A549 (cell line): ENCODE results near the gene OR52J3. TPM values are rescaled to one million over a fixed set of nuclear protein-coding genes. Genes with fewer than 3 reads are reported as not detected.

ENCODE experiments used
- ATAC-seq, 2 experiments: fragments of 200-7000 bp in 1 of 2; fragments of >200 bp in 1 of 2; cut with Nextera tagmentation in 1 of 2; cut with Tn5 transposase in 1 of 2; 3 replicates each; pipeline versions ENCODE4 v1.8.0 to v1.9.1; 2018 to 2020; ENCODE audit warnings: mild to moderate bottlenecking in 1 of 2, moderate library complexity in 1 of 2
- CTCF ChIA-PET: fragments of 300-600 bp; sonication (Branson Sonifier 250); formaldehyde crosslinking; extraction: SDS; loops from one replicate; lab custom pipeline; 2021; ENCODE audit warnings: antibody characterized with exemption, inconsistent platforms; lab: Yijun Ruan, JAX
- POLR2A ChIA-PET: fragments of 350-600 bp; formaldehyde crosslinking; extraction: SDS; loops from one replicate; lab custom pipeline; 2021; ENCODE audit warnings: antibody characterized with exemption, inconsistent platforms; lab: Yijun Ruan, JAX
- DNase-seq, 2 experiments: peaks; one replicate each; pipeline versions ENCODE4 v3.0.0 to v3.0.0-alpha.2; 2011 to 2016; ENCODE audit warnings: low read depth in 1 of 2, low spot score in 1 of 2
- FAIRE-seq: peaks from 2 replicates; lab custom pipeline; 2011; peaks lifted over from hg19 to GRCh38; lab: Jason Lieb, UNC
- H3K27ac ChIP-seq, 2 experiments: fragments of >200 bp; sonication (Bioruptor Twin); formaldehyde crosslinking; 3 replicates each; pipeline ENCODE4 v1.5.1; 2016 to 2017
- H3K4me1 ChIP-seq: fragments of >200 bp; sonication (Bioruptor Twin); formaldehyde crosslinking; 3 replicates; pipeline ENCODE4 v1.6.1; 2016
- H3K4me2 ChIP-seq: fragments of >200 bp; sonication (Bioruptor Twin); formaldehyde crosslinking; 3 replicates; pipeline ENCODE4 v1.6.1; 2016
- H3K4me3 ChIP-seq: fragments of >200 bp; sonication (Bioruptor Twin); formaldehyde crosslinking; 3 replicates; pipeline ENCODE4 v1.5.1; 2016
- H3K9me3 ChIP-seq: fragments of >200 bp; sonication (Bioruptor Twin); formaldehyde crosslinking; 3 replicates; pipeline ENCODE4 v1.6.1; 2016
- HES2 ChIP-seq: fragments of >200 bp; sonication (Bioruptor Twin); formaldehyde crosslinking; IDR thresholded peaks from 2 replicates; pipeline ENCODE4 v1.6.1; 2016
- MAFK ChIP-seq: fragments of 450-650 bp; IDR thresholded peaks from 2 replicates; pipeline ENCODE4 v1.6.1; 2014; ENCODE audit not compliant: partially characterized antibody
- MAZ ChIP-seq: fragments of 150-350 bp; IDR thresholded peaks from 2 replicates; pipeline ENCODE4 v1.6.1; 2014; ENCODE audit warnings: antibody characterized with exemption, low read depth, low read length, borderline replicate concordance
- PHF8 ChIP-seq: fragments of 200-600 bp; sonication (generic); IDR thresholded peaks from 2 replicates; pipeline ENCODE4 v1.6.1; 2016; ENCODE audit warnings: low read depth, mild to moderate bottlenecking, antibody characterized with exemption, moderate library complexity, borderline replicate concordance
- RAD21 ChIP-seq, 2 experiments: fragments of >200 bp in 1 of 2; sonication (Bioruptor Twin) in 1 of 2; formaldehyde crosslinking in 1 of 2; IDR thresholded peaks in 1 of 2; conservative IDR thresholded peaks in 1 of 2; 2 replicates in 1 of 2; 3 replicates in 1 of 2; pipeline ENCODE4 v1.6.1; 2012 to 2018; ENCODE audit warnings: inconsistent platforms in 1 of 2
- RARB ChIP-seq: fragments of 250-450 bp; sonication (Bioruptor Pico); IDR thresholded peaks from 2 replicates; pipeline ENCODE4 v1.8.0; 2021; ENCODE audit warnings: mild to moderate bottlenecking, moderate library complexity
- WGBS: methylation state at CpG from one replicate; pipeline ENCODE4 v1.1.6; 2017; ENCODE audit errors: missing lambda C conversion rate; 5-methylcytosine and 5-hydroxymethylcytosine counted together
- polyA plus RNA-seq, 4 experiments: library from polyadenylated mRNA; depleted of rRNA in 3 of 4; stranded (reverse); fragments of >200 nt; fragmentation: RNase III in 1 of 4; extraction: RNeasy Plus Mini Kit Qiagen cat#74134 plus additional on column Dnase treatment in 1 of 4; gene quantifications; 2 replicates in 3 of 4; 3 replicates in 1 of 4; pipeline ENCODE4 v1.2.3, GENCODE V29; 2011 to 2017
- TF ChIP-seq, protein P1 (sequence below): IDR thresholded peaks from 2 replicates; pipeline ENCODE4 v1.6.1; 2012
- TF ChIP-seq, protein P2 (sequence below): fragments of 250-450 bp; sonication (Bioruptor Pico); IDR thresholded peaks from 2 replicates; pipeline ENCODE4 v1.5.0; 2021; ENCODE audit warnings: mild to moderate bottlenecking, moderate library complexity, borderline replicate concordance

The OR52J3 gene
- polyA plus RNA-seq, 2 of the 4 experiments (the other 2 are of a cell fraction): not detected

DNA sequence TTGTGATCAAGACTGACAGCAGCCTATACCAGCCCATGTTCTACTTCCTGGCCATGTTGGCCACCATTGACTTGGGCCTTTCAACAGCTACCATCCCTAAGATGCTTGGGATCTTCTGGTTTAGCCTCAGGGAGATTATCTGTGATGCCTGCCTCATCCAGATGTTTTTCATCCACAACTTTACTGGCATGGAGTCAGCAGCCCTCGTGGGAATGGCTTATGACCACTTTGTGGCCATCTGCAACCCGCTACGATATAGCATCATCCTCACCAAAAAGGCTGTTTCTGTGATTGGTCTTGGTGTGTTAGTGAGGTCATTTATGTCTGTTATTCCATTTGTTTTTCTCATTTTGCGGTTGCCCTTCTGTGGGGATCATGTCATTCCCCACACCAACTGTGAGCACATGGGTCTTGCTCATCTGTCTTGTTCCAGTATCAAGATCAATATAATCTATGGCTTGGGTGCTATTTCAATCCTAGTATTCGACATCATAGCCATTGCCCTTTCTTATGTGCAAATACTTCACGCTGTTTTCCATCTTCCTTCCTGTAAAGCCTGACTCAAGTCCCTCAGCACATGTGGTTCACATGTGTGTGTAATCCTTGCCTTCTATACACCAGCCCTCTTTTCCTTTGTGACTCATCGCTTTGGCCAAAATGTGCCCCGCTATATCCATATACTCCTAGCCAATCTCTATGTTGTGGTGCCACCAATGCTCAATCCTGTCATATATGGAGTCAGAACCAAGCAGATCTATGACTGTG is 46.7 kb downstream of the OR52J3 start:
- Histone ChIP-seq H3K9me3 (no peaks in the 10 kb centered on the region), H3K4me3 (no peak overlapping the region), H3K4me2 (no peak overlapping the region), H3K4me1 (no peaks in the 10 kb centered on the region), H3K27ac (no peak overlapping the region)
- CTCF ChIA-PET: no interaction called here
- 12% methylated on average over 8 of the region's 8 CpGs for WGBS
- POLR2A ChIA-PET: no interaction called here
- DNase-seq: no peak
- no peak for FAIRE-seq
- TF ChIP-seq RAD21 (conservative IDR thresholded peaks at IDR 0.05 in 1 of 2, IDR thresholded peaks at IDR 0.05 in 1 of 2) (no peak), RARB (CRISPR knock-in tag) (no peak), HES2 (no peak), PHF8 (no peak)
- TF ChIP-seq, protein P1, sequence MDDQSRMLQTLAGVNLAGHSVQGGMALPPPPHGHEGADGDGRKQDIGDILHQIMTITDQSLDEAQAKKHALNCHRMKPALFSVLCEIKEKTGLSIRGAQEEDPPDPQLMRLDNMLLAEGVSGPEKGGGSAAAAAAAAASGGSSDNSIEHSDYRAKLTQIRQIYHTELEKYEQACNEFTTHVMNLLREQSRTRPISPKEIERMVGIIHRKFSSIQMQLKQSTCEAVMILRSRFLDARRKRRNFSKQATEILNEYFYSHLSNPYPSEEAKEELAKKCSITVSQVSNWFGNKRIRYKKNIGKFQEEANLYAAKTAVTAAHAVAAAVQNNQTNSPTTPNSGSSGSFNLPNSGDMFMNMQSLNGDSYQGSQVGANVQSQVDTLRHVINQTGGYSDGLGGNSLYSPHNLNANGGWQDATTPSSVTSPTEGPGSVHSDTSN: no peak
- TF ChIP-seq, protein P2, sequence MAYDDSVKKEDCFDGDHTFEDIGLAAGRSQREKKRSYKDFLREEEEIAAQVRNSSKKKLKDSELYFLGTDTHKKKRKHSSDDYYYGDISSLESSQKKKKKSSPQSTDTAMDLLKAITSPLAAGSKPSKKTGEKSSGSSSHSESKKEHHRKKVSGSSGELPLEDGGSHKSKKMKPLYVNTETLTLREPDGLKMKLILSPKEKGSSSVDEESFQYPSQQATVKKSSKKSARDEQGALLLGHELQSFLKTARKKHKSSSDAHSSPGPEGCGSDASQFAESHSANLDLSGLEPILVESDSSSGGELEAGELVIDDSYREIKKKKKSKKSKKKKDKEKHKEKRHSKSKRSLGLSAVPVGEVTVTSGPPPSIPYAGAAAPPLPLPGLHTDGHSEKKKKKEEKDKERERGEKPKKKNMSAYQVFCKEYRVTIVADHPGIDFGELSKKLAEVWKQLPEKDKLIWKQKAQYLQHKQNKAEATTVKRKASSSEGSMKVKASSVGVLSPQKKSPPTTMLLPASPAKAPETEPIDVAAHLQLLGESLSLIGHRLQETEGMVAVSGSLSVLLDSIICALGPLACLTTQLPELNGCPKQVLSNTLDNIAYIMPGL (CRISPR knock-in tag): no peak
- no peak for ATAC-seq

DNA sequence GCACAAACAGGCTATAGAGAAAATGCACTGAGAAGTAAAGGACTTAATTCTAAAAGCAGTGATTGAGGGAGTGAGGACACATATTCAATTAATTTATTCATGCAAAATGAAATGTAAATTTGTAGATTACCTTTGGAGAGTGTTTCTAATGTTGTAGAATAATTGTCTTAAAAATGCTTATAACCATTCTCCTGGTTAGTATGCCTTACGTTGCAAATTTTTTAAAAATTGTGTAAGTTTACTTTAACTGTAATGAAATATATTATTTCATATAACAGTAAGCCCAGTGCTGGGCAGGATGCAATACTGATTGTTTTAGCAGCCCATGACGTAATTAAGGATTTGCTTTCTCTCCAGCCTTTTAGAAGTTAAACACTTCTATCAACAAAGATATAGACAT is 49.7 kb downstream of the OR52J3 start:
- 2% methylated on average over 2 of the region's 2 CpGs for WGBS
- no peak overlapping the region for H3K4me3 ChIP-seq
- FAIRE-seq: no peak
- ATAC-seq: no peak
- ChIA-PET POLR2A (no interaction called here), CTCF (no interaction called here)
- DNase-seq: no peak
- H3K9me3 ChIP-seq: no peaks in the 10 kb centered on the region
- H3K4me1 ChIP-seq: no peaks in the 10 kb centered on the region
- no peak overlapping the region for H3K4me2 ChIP-seq
- no peak for TF ChIP-seq MAZ
- TF ChIP-seq MAFK: peak; percentile 26
- H3K27ac ChIP-seq: no peak overlapping the region

Other genes starting within 250 kb of the OR52J3 start
- not detected in 2 replicates for gene OR52R1, start 242.1 kb upstream of the OR52J3 start, polyA plus RNA-seq (2011; rRNA removed)
- not detected in 3 replicates for gene OR52R1, start 242.1 kb upstream of the OR52J3 start, polyA plus RNA-seq (2017; fragmentation: RNase III; extraction: RNeasy Plus Mini Kit Qiagen cat#74134 plus additional on column Dnase treatment)
- not detected in 2 replicates for gene OR51F2, start 225.2 kb upstream of the OR52J3 start, polyA plus RNA-seq (2011; rRNA removed)
- gene OR51F2, start 225.2 kb upstream of the OR52J3 start, polyA plus RNA-seq (2017; fragmentation: RNase III; extraction: RNeasy Plus Mini Kit Qiagen cat#74134 plus additional on column Dnase treatment): not detected in 3 replicates
- gene OR51S1, start 197.3 kb upstream of the OR52J3 start, polyA plus RNA-seq (2011; rRNA removed): not detected in 2 replicates
- gene OR51S1, start 197.3 kb upstream of the OR52J3 start, polyA plus RNA-seq (2017; fragmentation: RNase III; extraction: RNeasy Plus Mini Kit Qiagen cat#74134 plus additional on column Dnase treatment): not detected in 3 replicates
- not detected in 2 replicates for gene OR51T1, start 164.6 kb upstream of the OR52J3 start, polyA plus RNA-seq (2011; rRNA removed)
- not detected in 3 replicates for gene OR51T1, start 164.6 kb upstream of the OR52J3 start, polyA plus RNA-seq (2017; fragmentation: RNase III; extraction: RNeasy Plus Mini Kit Qiagen cat#74134 plus additional on column Dnase treatment)
- not detected in 2 replicates for gene OR51A7, start 142.7 kb upstream of the OR52J3 start, polyA plus RNA-seq (2011; rRNA removed)
- gene OR51A7, start 142.7 kb upstream of the OR52J3 start, polyA plus RNA-seq (2017; fragmentation: RNase III; extraction: RNeasy Plus Mini Kit Qiagen cat#74134 plus additional on column Dnase treatment): not detected in 3 replicates
- not detected in 2 replicates for gene OR51G2, start 127.2 kb upstream of the OR52J3 start, polyA plus RNA-seq (2011; rRNA removed)
- not detected in 3 replicates for gene OR51G2, start 127.2 kb upstream of the OR52J3 start, polyA plus RNA-seq (2017; fragmentation: RNase III; extraction: RNeasy Plus Mini Kit Qiagen cat#74134 plus additional on column Dnase treatment)
- gene OR51G1, start 122.2 kb upstream of the OR52J3 start, polyA plus RNA-seq (2011; rRNA removed): not detected in 2 replicates
- not detected in 3 replicates for gene OR51G1, start 122.2 kb upstream of the OR52J3 start, polyA plus RNA-seq (2017; fragmentation: RNase III; extraction: RNeasy Plus Mini Kit Qiagen cat#74134 plus additional on column Dnase treatment)
- not detected in 2 replicates for gene OR51A4, start 98.9 kb upstream of the OR52J3 start, polyA plus RNA-seq (2011; rRNA removed)
- gene OR51A4, start 98.9 kb upstream of the OR52J3 start, polyA plus RNA-seq (2017; fragmentation: RNase III; extraction: RNeasy Plus Mini Kit Qiagen cat#74134 plus additional on column Dnase treatment): not detected in 3 replicates
- gene OR51A2, start 90.8 kb upstream of the OR52J3 start, polyA plus RNA-seq (2011; rRNA removed): not detected in 2 replicates
- gene OR51A2, start 90.8 kb upstream of the OR52J3 start, polyA plus RNA-seq (2017; fragmentation: RNase III; extraction: RNeasy Plus Mini Kit Qiagen cat#74134 plus additional on column Dnase treatment): not detected in 3 replicates
- not detected in 2 replicates for gene OR51L1, start 51.7 kb upstream of the OR52J3 start, polyA plus RNA-seq (2011; rRNA removed)
- gene OR51L1, start 51.7 kb upstream of the OR52J3 start, polyA plus RNA-seq (2017; fragmentation: RNase III; extraction: RNeasy Plus Mini Kit Qiagen cat#74134 plus additional on column Dnase treatment): not detected in 3 replicates
- gene OR52E2, start 13.1 kb downstream of the OR52J3 start, polyA plus RNA-seq (2011; rRNA removed): not detected in 2 replicates
- not detected in 3 replicates for gene OR52E2, start 13.1 kb downstream of the OR52J3 start, polyA plus RNA-seq (2017; fragmentation: RNase III; extraction: RNeasy Plus Mini Kit Qiagen cat#74134 plus additional on column Dnase treatment)
- gene OR52E1, start 23.0 kb downstream of the OR52J3 start, polyA plus RNA-seq (2011; rRNA removed): not detected in 2 replicates
- gene OR52E1, start 23.0 kb downstream of the OR52J3 start, polyA plus RNA-seq (2017; fragmentation: RNase III; extraction: RNeasy Plus Mini Kit Qiagen cat#74134 plus additional on column Dnase treatment): not detected in 3 replicates
- gene OR52A5, start 91.8 kb downstream of the OR52J3 start, polyA plus RNA-seq (2011; rRNA removed): not detected in 2 replicates
- not detected in 3 replicates for gene OR52A5, start 91.8 kb downstream of the OR52J3 start, polyA plus RNA-seq (2017; fragmentation: RNase III; extraction: RNeasy Plus Mini Kit Qiagen cat#74134 plus additional on column Dnase treatment)
- gene OR52A1, start 108.2 kb downstream of the OR52J3 start, polyA plus RNA-seq (2011; rRNA removed): not detected in 2 replicates
- not detected in 3 replicates for gene OR52A1, start 108.2 kb downstream of the OR52J3 start, polyA plus RNA-seq (2017; fragmentation: RNase III; extraction: RNeasy Plus Mini Kit Qiagen cat#74134 plus additional on column Dnase treatment)
- gene OR51V1, start 154.2 kb downstream of the OR52J3 start, polyA plus RNA-seq (2011; rRNA removed): not detected in 2 replicates
- gene OR51V1, start 154.2 kb downstream of the OR52J3 start, polyA plus RNA-seq (2017; fragmentation: RNase III; extraction: RNeasy Plus Mini Kit Qiagen cat#74134 plus additional on column Dnase treatment): not detected in 3 replicates
- 0.30 TPM in 1 of 2 replicates, not detected in the other for gene HBB, start 180.5 kb downstream of the OR52J3 start, polyA plus RNA-seq (2011; rRNA removed)
- gene HBB, start 180.5 kb downstream of the OR52J3 start, polyA plus RNA-seq (2017; fragmentation: RNase III; extraction: RNeasy Plus Mini Kit Qiagen cat#74134 plus additional on column Dnase treatment): not detected in 3 replicates
- gene HBD, start 188.0 kb downstream of the OR52J3 start, polyA plus RNA-seq (2011; rRNA removed): not detected in 2 replicates
- not detected in 3 replicates for gene HBD, start 188.0 kb downstream of the OR52J3 start, polyA plus RNA-seq (2017; fragmentation: RNase III; extraction: RNeasy Plus Mini Kit Qiagen cat#74134 plus additional on column Dnase treatment)
- not detected in 2 replicates for gene HBG1, start 203.3 kb downstream of the OR52J3 start, polyA plus RNA-seq (2011; rRNA removed)
- gene HBG1, start 203.3 kb downstream of the OR52J3 start, polyA plus RNA-seq (2017; fragmentation: RNase III; extraction: RNeasy Plus Mini Kit Qiagen cat#74134 plus additional on column Dnase treatment): not detected in 3 replicates
- not detected in 2 replicates for gene HBG2, start 208.3 kb downstream of the OR52J3 start, polyA plus RNA-seq (2011; rRNA removed)
- gene HBG2, start 208.3 kb downstream of the OR52J3 start, polyA plus RNA-seq (2017; fragmentation: RNase III; extraction: RNeasy Plus Mini Kit Qiagen cat#74134 plus additional on column Dnase treatment): not detected in 3 replicates
- 0.24 and 0.32 TPM in 2 replicates for gene HBE1, start 223.4 kb downstream of the OR52J3 start, polyA plus RNA-seq (2011; rRNA removed)
- gene HBE1, start 223.4 kb downstream of the OR52J3 start, polyA plus RNA-seq (2017; fragmentation: RNase III; extraction: RNeasy Plus Mini Kit Qiagen cat#74134 plus additional on column Dnase treatment): 0.10 TPM in 1 of 3 replicates, not detected in the others